Uterus (tissue), 2 donors: ENCODE data around the gene EXOSC6.
"Not testable (repeated sequence)": the region's sequence is repeated elsewhere in the genome, so short reads cannot be mapped to it uniquely, and the experiment has no call there.

Source experiments
- POLR2A ChIP-seq, 2 donors: fragments of 450-650 bp; IDR thresholded peaks; one replicate each; pipeline ENCODE4 v1.6.1; 2016; ENCODE audit warnings: antibody characterized with exemption in 2 of 2, mild to moderate bottlenecking in 1 of 2, moderate library complexity in 1 of 2
- TF ChIP-seq, protein P1 (sequence below), 4 experiments: fragments of 200-600 bp in 2 of 4; fragments of 450-650 bp in 2 of 4; sonication (generic) in 2 of 4; IDR thresholded peaks; one replicate each; pipeline ENCODE4 v1.5.1; 2016 to 2019; ENCODE audit warnings: antibody characterized with exemption in 4 of 4, mild to moderate bottlenecking in 2 of 4, moderate library complexity in 1 of 4

DNA sequence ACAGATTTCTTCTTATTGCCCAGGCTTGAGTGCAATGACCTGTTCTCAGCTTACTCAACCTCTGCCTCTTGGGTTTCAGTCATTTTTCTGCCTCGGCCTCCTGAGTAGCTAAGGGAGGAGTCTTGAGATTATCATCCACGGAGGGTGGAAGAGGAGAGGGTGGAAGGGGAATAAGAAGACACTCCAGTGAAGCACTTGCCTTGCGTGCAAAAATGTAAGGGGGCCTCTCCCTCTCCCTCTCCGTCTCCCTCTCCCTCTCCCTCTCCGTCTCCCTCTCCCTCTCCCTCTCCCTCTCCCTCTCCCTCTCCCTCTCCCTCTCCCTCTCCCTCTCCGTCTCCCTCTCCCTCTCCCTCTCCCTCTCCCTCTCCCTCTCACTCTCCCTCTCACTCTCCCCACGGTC lies 48.2 kb downstream of the EXOSC6 start:
- TF ChIP-seq, protein P1, sequence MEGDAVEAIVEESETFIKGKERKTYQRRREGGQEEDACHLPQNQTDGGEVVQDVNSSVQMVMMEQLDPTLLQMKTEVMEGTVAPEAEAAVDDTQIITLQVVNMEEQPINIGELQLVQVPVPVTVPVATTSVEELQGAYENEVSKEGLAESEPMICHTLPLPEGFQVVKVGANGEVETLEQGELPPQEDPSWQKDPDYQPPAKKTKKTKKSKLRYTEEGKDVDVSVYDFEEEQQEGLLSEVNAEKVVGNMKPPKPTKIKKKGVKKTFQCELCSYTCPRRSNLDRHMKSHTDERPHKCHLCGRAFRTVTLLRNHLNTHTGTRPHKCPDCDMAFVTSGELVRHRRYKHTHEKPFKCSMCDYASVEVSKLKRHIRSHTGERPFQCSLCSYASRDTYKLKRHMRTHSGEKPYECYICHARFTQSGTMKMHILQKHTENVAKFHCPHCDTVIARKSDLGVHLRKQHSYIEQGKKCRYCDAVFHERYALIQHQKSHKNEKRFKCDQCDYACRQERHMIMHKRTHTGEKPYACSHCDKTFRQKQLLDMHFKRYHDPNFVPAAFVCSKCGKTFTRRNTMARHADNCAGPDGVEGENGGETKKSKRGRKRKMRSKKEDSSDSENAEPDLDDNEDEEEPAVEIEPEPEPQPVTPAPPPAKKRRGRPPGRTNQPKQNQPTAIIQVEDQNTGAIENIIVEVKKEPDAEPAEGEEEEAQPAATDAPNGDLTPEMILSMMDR (IDR thresholded peaks at IDR 0.05), result not testable (repeated sequence)
- not testable (repeated sequence) for TF ChIP-seq POLR2A (IDR thresholded peaks at IDR 0.05)
